Tibial nerve (tissue), 4 donors: ENCODE measurements around the gene PDZD2. TPM values are rescaled to one million over a fixed set of nuclear protein-coding genes. Genes with fewer than 3 reads are reported as not detected.
"Not testable (repeated sequence)": the region's sequence is repeated elsewhere in the genome, so short reads cannot be mapped to it uniquely, and the experiment has no call there.

Experiments used
- DNase-seq, 2 donors: peaks; one replicate each; pipeline ENCODE4 v3.0.0-alpha.2; 2019; ENCODE audit warnings: low spot score in 2 of 2
- H3K27ac ChIP-seq, 4 donors: fragments of 200-600 bp; sonication (generic) in 3 of 4; one replicate each; pipeline ENCODE4 v1.5.1; 2017 to 2019; ENCODE audit warnings: mild to moderate bottlenecking in 1 of 4
- H3K27me3 ChIP-seq, 2 donors: fragments of 200-600 bp; sonication (generic) in 1 of 2; one replicate each; pipeline versions ENCODE4 v1.5.1 to v1.6.0; 2017 to 2019
- H3K36me3 ChIP-seq, 3 donors: fragments of 200-600 bp; sonication (generic); one replicate each; pipeline ENCODE4 v1.5.1; 2018 to 2019
- H3K4me1 ChIP-seq, 4 donors: fragments of 200-600 bp; sonication (generic) in 3 of 4; one replicate each; pipeline ENCODE4 v1.5.1; 2017 to 2019
- H3K4me3 ChIP-seq, 4 donors: fragments of 200-600 bp; sonication (generic) in 3 of 4; one replicate each; pipeline ENCODE4 v1.5.1; 2017 to 2019; ENCODE audit warnings: mild to moderate bottlenecking in 1 of 4, moderate library complexity in 1 of 4
- H3K9me3 ChIP-seq, 4 donors: fragments of 200-600 bp; sonication (generic) in 3 of 4; one replicate each; pipeline ENCODE4 v1.5.1; 2017 to 2019
- EP300 ChIP-seq, 2 donors: sonication (generic); formaldehyde crosslinking; IDR thresholded peaks; one replicate each; pipeline ENCODE4 v1.6.1; 2017; ENCODE audit warnings: antibody characterized with exemption in 2 of 2, mild to moderate bottlenecking in 1 of 2
- POLR2A ChIP-seq, 2 donors: fragments of 450-650 bp; IDR thresholded peaks; one replicate each; pipeline ENCODE4 v1.6.1; 2017; ENCODE audit warnings: antibody characterized with exemption in 2 of 2, mild to moderate bottlenecking in 2 of 2, moderate library complexity in 2 of 2
- WGBS, 2 donors: methylation state at CpG; one replicate each; pipeline ENCODE4 v1.1.5; 2018; 5-methylcytosine and 5-hydroxymethylcytosine counted together
- total RNA-seq, 4 donors: library from RNA; depleted of rRNA; stranded (reverse); fragments of >200 nt; gene quantifications; one replicate each; pipeline ENCODE4 v1.1.0, GENCODE V29; 2016
- TF ChIP-seq, protein P1 (sequence below), 5 experiments: fragments of 200-600 bp in 3 of 5; fragments of 450-650 bp in 2 of 5; sonication (generic) in 3 of 5; IDR thresholded peaks; one replicate each; pipeline ENCODE4 v1.5.1; 2016 to 2019; ENCODE audit warnings: antibody characterized with exemption in 5 of 5, mild to moderate bottlenecking in 3 of 5, moderate library complexity in 2 of 5

The PDZD2 gene
- 100 to 1,000 TPM; 102 to 153 (median 117) TPM for total RNA-seq

DNA sequence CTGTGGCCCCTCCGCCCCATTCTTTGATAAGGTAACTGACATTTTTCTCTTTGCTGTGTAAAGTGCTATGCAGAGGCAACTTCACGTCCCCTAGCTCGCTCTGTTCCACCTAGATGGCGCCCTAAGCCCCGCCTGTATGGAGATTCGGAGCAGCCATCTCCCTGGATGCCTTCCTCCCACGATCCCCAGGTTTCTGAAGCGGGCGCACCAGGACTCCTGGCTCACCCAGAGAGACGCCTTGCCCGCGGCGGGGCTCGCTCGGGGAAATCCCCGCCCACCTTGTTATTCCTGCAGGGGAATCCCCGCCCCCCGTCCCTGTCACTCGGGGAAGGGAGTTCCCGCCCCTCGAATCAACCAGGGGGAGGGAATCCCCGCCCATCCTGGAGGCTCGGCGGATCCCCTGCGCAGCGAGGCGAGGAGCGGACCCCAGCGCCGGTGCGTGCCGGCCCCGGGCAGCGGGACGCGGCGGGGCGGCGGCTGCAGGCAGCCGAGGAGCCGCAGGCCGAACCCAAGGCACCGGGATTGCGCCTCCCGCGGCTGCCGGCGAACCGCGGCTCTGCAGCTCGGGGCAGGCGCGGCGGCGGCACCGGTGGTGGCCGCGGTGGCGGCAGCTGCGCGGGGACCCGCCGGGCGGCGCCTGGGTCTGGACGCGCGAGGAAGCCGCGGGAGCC, at the start of gene PDZD2:
TSS of gene PDZD2 (plus strand) at position 384 of the 671 bp plus-strand sequence.
- peak in 1 of 2 donors; percentile 23 for TF ChIP-seq POLR2A (IDR thresholded peaks at IDR 0.05)
- TF ChIP-seq, protein P1, sequence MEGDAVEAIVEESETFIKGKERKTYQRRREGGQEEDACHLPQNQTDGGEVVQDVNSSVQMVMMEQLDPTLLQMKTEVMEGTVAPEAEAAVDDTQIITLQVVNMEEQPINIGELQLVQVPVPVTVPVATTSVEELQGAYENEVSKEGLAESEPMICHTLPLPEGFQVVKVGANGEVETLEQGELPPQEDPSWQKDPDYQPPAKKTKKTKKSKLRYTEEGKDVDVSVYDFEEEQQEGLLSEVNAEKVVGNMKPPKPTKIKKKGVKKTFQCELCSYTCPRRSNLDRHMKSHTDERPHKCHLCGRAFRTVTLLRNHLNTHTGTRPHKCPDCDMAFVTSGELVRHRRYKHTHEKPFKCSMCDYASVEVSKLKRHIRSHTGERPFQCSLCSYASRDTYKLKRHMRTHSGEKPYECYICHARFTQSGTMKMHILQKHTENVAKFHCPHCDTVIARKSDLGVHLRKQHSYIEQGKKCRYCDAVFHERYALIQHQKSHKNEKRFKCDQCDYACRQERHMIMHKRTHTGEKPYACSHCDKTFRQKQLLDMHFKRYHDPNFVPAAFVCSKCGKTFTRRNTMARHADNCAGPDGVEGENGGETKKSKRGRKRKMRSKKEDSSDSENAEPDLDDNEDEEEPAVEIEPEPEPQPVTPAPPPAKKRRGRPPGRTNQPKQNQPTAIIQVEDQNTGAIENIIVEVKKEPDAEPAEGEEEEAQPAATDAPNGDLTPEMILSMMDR (IDR thresholded peaks at IDR 0.05), result peak in 4 of 5 experiments; percentile 39 to 75 (median 72)
- no peak for TF ChIP-seq EP300 (IDR thresholded peaks at IDR 0.05)
- WGBS, 2 donors, result 0 to 2% methylated on average over 29 to 30 of the region's 70 CpGs

DNA sequence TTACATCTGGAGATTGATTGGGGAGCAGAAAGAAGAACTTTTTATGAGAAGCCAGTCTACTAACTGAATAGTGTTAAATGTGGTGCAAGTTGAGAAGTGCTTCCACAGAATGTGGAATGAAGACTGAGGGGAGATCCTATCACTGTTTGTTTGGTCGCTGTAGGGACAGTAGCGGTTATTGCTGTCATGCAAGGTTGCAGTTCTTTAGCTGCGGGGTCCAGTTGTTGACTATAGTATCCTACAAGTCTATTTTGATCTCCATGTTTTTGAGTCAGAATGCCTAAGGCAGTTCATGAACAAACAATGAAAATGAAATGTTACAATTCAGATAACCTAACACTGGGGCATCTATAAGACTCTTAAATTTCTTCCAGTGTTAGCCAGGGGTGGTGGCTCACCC, 45.3 kb upstream of the PDZD2 start:
- Histone ChIP-seq H3K36me3 (no peaks in the 10 kb centered on the region), H3K9me3 (no peaks in the 10 kb centered on the region), H3K4me3 (no peak overlapping the region), H3K27ac (no peak overlapping the region), H3K4me1 (no peaks in the 10 kb centered on the region), H3K27me3 (no peaks in the 10 kb centered on the region)
- TF ChIP-seq EP300 (IDR thresholded peaks at IDR 0.05) (no peak), POLR2A (IDR thresholded peaks at IDR 0.05) (no peak)
- TF ChIP-seq, protein P1 (IDR thresholded peaks at IDR 0.05), result no peak
- no peak for DNase-seq
- 84 to 92% methylated on average over 3 of the region's 3 CpGs for WGBS, 2 donors

More for the DNA sequence above, at the start of gene PDZD2:
- Histone ChIP-seq H3K9me3 (no peaks in the 10 kb centered on the region), H3K27me3 (no peaks in the 10 kb centered on the region), H3K36me3 (no peaks in the 10 kb centered on the region), H3K27ac (peak within 1 kb of the TSS in 1 of 4 donors; percentile 60), H3K4me3 (peak within 1 kb of the TSS; percentile 53 to 76 (median 61)), H3K4me1 (peaks cover 0 to 18% (median 4%) of the 10 kb centered on the region in 4 donors)
- peak; percentile 35 to 68 for DNase-seq

DNA sequence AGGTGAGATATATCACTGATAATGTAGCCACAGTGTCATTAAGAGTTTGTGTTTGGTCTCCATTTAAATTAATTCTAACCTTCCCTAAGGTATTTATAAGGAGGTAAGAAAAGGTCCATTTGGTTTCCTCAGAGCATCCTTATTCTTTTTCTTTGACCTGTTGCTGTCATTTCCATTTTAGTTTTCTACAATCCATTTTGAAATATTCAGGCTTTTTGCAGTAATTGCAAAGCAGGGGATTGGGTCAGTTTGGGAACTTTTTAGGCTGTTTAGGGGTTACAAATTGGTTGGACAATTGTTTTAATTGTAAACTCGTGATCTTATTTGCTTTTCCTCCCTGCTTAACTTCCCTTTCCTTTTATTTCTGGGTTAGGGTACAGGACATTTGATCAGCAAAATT, 42.6 kb upstream of the PDZD2 start:
- Histone ChIP-seq H3K9me3 (no peaks in the 10 kb centered on the region), H3K27ac (no peak overlapping the region), H3K4me1 (no peaks in the 10 kb centered on the region), H3K27me3 (no peaks in the 10 kb centered on the region), H3K36me3 (no peaks in the 10 kb centered on the region), H3K4me3 (no peak overlapping the region)
- TF ChIP-seq, protein P1 (IDR thresholded peaks at IDR 0.05), result no peak
- TF ChIP-seq POLR2A (IDR thresholded peaks at IDR 0.05) (no peak), EP300 (IDR thresholded peaks at IDR 0.05) (no peak)
- 76 to 86% methylated on average over 1 of the region's 1 CpG for WGBS, 2 donors
- no peak for DNase-seq

DNA sequence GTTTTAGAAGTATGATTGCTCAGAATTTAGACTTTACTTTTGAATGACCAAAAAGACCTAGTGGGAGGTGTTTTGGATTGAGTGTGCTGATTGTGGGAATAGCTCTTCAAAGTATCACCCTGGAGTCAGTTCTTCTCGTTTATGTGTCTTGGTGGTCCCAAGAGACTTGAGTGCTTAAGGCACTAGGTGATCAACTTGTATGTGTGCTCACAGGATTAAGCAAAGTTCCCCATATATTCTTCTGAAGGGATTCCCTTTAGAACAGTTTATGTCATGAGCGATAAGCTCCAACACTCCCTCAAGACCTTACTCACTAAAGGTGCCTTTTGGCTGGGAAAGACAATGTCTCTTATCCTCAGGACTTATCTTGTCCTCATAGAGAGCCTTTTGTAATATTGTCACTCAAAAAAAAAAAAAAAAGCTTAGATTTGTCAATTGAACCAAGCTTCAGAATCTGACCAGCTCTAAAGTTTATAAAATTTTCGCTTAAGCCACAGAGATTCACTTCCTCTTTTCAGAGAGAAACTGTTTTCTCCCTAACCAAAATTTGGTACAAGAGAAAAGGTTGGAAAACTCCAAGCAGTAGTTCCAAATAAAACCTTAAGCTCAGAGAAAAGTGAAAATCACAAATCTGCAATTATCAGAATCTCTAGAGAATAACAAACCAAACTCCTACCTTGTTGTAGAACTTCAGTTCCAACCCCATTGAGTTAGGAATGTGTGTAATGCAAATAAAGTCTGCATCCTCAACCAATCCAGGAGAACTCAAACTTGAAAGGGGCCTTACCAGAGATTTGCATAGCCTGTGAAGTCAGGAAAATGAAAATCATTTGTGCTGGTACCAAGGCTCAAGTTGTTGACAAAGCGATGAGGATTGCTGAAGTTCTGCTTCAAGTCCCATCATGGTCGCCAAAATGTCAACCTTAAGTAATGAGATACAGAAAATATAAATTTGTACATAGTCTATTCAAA, 40.0 kb upstream of the PDZD2 start:
- 82 to 87% methylated on average over 5 of the region's 5 CpGs for WGBS, 2 donors
- Histone ChIP-seq H3K4me3 (no peak overlapping the region), H3K36me3 (no peaks in the 10 kb centered on the region), H3K9me3 (no peaks in the 10 kb centered on the region), H3K27ac (no peak overlapping the region), H3K4me1 (no peaks in the 10 kb centered on the region), H3K27me3 (no peaks in the 10 kb centered on the region)
- TF ChIP-seq POLR2A (IDR thresholded peaks at IDR 0.05) (no peak), EP300 (IDR thresholded peaks at IDR 0.05) (no peak)
- TF ChIP-seq, protein P1 (IDR thresholded peaks at IDR 0.05), result no peak
- DNase-seq, result no peak

DNA sequence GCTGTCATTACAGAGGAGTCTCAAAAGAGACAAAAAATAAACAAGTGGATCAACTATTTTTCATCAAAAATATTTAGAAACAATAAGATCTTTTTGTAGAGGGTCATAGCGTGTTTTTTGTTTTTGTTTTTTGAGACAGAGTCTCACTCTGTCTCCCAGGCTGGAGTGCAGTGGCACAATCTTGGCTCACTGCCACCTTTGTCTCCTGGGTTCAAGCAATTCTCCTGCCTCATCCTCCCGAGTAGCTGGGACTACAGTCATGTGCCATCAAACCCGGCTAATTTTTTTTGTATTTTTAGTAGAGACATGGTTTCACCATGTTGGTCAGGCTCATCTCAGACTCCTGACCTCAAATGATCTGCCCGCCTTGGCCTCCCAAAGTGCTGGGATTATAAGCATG, 36.6 kb upstream of the PDZD2 start:
- DNase-seq, H3K4me1 ChIP-seq, H3K27me3 ChIP-seq, H3K9me3 ChIP-seq, H3K4me3 ChIP-seq, H3K27ac ChIP-seq, H3K36me3 ChIP-seq: not testable (repeated sequence)
- 63 to 69% methylated on average over 4 of the region's 4 CpGs for WGBS, 2 donors
